Liver (tissue), 9 donors: Measurements from ENCODE around the gene RSRC2. TPM values are rescaled to one million over a fixed set of nuclear protein-coding genes. Genes with fewer than 3 reads are reported as not detected.

ENCODE experiments used
- DNase-seq: peaks from one replicate; pipeline ENCODE4 v3.0.0-alpha.2; 2017; ENCODE audit warnings: low spot score
- H3K27ac ChIP-seq, 2 donors: one replicate each; pipeline ENCODE4 v1.7.0; 2013; ENCODE audit warnings: inconsistent platforms in 2 of 2, low read length in 2 of 2, control low read depth in 1 of 2, low read depth in 1 of 2, mild to moderate bottlenecking in 1 of 2
- H3K27me3 ChIP-seq, 4 donors: one replicate each; pipeline versions ENCODE4 v1.6.1 to v1.7.0; 2013; ENCODE audit warnings: low read length in 3 of 4, inconsistent platforms in 1 of 4, mild to moderate bottlenecking in 1 of 4, moderate library complexity in 1 of 4; ENCODE audit not compliant: control insufficient read depth in 4 of 4, insufficient read depth in 4 of 4
- H3K36me3 ChIP-seq, 4 donors: one replicate each; pipeline versions ENCODE4 v1.6.1 to v1.7.0; 2013; ENCODE audit warnings: low read length in 3 of 4, mild to moderate bottlenecking in 3 of 4, low read depth in 1 of 4, moderate library complexity in 1 of 4; ENCODE audit not compliant: control insufficient read depth in 4 of 4, insufficient read depth in 3 of 4
- H3K4me1 ChIP-seq, 4 donors: one replicate each; pipeline versions ENCODE4 v1.6.1 to v1.7.0; 2013; ENCODE audit warnings: low read length in 3 of 4, mild to moderate bottlenecking in 3 of 4, moderate library complexity in 1 of 4; ENCODE audit not compliant: control insufficient read depth in 4 of 4, insufficient read depth in 4 of 4
- H3K4me3 ChIP-seq, 3 donors: one replicate each; pipeline versions ENCODE4 v1.6.1 to v1.7.0; 2013; ENCODE audit warnings: low read length in 3 of 3, control low read depth in 1 of 3, low read depth in 1 of 3, mild to moderate bottlenecking in 1 of 3
- H3K9ac ChIP-seq, 2 donors: one replicate each; pipeline ENCODE4 v1.7.0; 2013; ENCODE audit warnings: low read length in 2 of 2, mild to moderate bottlenecking in 2 of 2, moderate library complexity in 2 of 2, control low read depth in 1 of 2, low read depth in 1 of 2
- H3K9me3 ChIP-seq, 4 donors: one replicate each; pipeline versions ENCODE4 v1.6.1 to v1.7.0; 2013; ENCODE audit warnings: low read length in 3 of 4; ENCODE audit not compliant: control insufficient read depth in 4 of 4
- ATF3 ChIP-seq: IDR thresholded peaks from 2 replicates; pipeline ENCODE4 v1.6.1; 2016; ENCODE audit warnings: antibody characterized with exemption
- CTCF ChIP-seq: fragments of 150-350 bp; IDR thresholded peaks from 2 replicates; pipeline ENCODE4 v1.5.1; 2017; ENCODE audit warnings: improper control_type of control experiment, low read depth, low read length; ENCODE audit not compliant: missing input control
- EGR1 ChIP-seq, 2 donors: IDR thresholded peaks; 2 replicates each; pipeline ENCODE4 v1.6.1; 2016 to 2018; ENCODE audit warnings: antibody characterized with exemption in 2 of 2, low read depth in 2 of 2
- FOXA1 ChIP-seq: IDR thresholded peaks from 2 replicates; pipeline ENCODE4 v1.6.1; 2016; ENCODE audit warnings: antibody characterized with exemption
- FOXA2 ChIP-seq: IDR thresholded peaks from 2 replicates; pipeline ENCODE4 v1.6.1; 2016; ENCODE audit warnings: antibody characterized with exemption
- GABPA ChIP-seq, 2 donors: IDR thresholded peaks in 1 of 2; conservative IDR thresholded peaks in 1 of 2; 2 replicates each; pipeline ENCODE4 v1.6.1; 2016; ENCODE audit warnings: antibody characterized with exemption in 2 of 2, mild to moderate bottlenecking in 1 of 2, moderate library complexity in 1 of 2
- HNF4A ChIP-seq, 2 donors: conservative IDR thresholded peaks; 2 replicates each; pipeline ENCODE4 v1.6.1; 2016; ENCODE audit warnings: antibody characterized with exemption in 2 of 2, mild to moderate bottlenecking in 2 of 2
- HNF4G ChIP-seq: IDR thresholded peaks from 2 replicates; pipeline ENCODE4 v1.6.1; 2016; ENCODE audit warnings: antibody characterized with exemption
- JUND ChIP-seq, 2 donors: IDR thresholded peaks; 2 replicates each; pipeline ENCODE4 v1.6.1; 2016; ENCODE audit warnings: antibody characterized with exemption in 2 of 2
- MAX ChIP-seq: IDR thresholded peaks from 2 replicates; pipeline ENCODE4 v1.6.1; 2016; ENCODE audit warnings: antibody characterized with exemption
- NR2F2 ChIP-seq: IDR thresholded peaks from 2 replicates; pipeline ENCODE4 v1.6.1; 2016; ENCODE audit warnings: antibody characterized with exemption
- RAD21 ChIP-seq, 2 donors: IDR thresholded peaks; 2 replicates each; pipeline ENCODE4 v1.6.1; 2016; ENCODE audit warnings: antibody characterized with exemption in 2 of 2, mild to moderate bottlenecking in 2 of 2
- REST ChIP-seq: IDR thresholded peaks from 2 replicates; pipeline ENCODE4 v1.6.1; 2016; ENCODE audit warnings: antibody characterized with exemption, mild to moderate bottlenecking
- RXRA ChIP-seq, 2 donors: IDR thresholded peaks; 2 replicates each; pipeline ENCODE4 v1.6.1; 2017 to 2018; ENCODE audit warnings: antibody characterized with exemption in 2 of 2, mild to moderate bottlenecking in 1 of 2
- SP1 ChIP-seq: IDR thresholded peaks from 2 replicates; pipeline ENCODE4 v1.6.1; 2018; ENCODE audit warnings: antibody characterized with exemption, mild to moderate bottlenecking
- TAF1 ChIP-seq: conservative IDR thresholded peaks from 2 replicates; pipeline ENCODE4 v1.6.1; 2016; ENCODE audit warnings: antibody characterized with exemption, mild to moderate bottlenecking
- YY1 ChIP-seq: IDR thresholded peaks from 2 replicates; pipeline ENCODE4 v1.6.1; 2016; ENCODE audit warnings: antibody characterized with exemption, mild to moderate bottlenecking
- ZBTB33 ChIP-seq: IDR thresholded peaks from 2 replicates; pipeline ENCODE4 v1.6.1; 2016; ENCODE audit warnings: antibody characterized with exemption
- WGBS: extraction: QIAGEN DNeasy Blood & Tissue Kit; methylation state at CpG from one replicate; pipeline ENCODE4 v1.1.7; 2013; 5-methylcytosine and 5-hydroxymethylcytosine counted together
- polyA plus RNA-seq, 2 donors: library from polyadenylated mRNA; stranded (reverse) in 1 of 2; unstranded in 1 of 2; fragments of 200-250 nt in 1 of 2; fragments of >200 nt in 1 of 2; fragmentation: Nextera tagmentation in 1 of 2; extraction: Ambion mirVana in 1 of 2; gene quantifications; one replicate each; pipeline versions ENCODE4 v1.2.1 to v1.2.3, GENCODE V29; 2013 to 2015
- total RNA-seq, 2 donors: library from RNA; depleted of rRNA; stranded (reverse); fragments of >200 nt; gene quantifications; one replicate each; pipeline ENCODE4 v1.2.3, GENCODE V29; 2014
- donor health status: healthy.
- donor health status: healthy.
- donor health status: healthy.
- donor health status: healthy.
- donor health status: healthy.

Gene RSRC2
- total and polyA plus RNA-seq, 4 donors, result 15.5 to 31.4 (median 25.7) TPM

- H3K27me3 ChIP-seq, result no peaks in the 10 kb centered on the region
- no peak overlapping the region for H3K9ac ChIP-seq
- H3K4me1 ChIP-seq, result peaks cover under 1 to 20% (median 14%) of the 10 kb centered on the region in 4 donors
- H3K36me3 ChIP-seq, result peaks cover 23 to 53% (median 41%) of the 10 kb centered on the region in 4 donors
- TF ChIP-seq MAX (no peak), TAF1 (no peak), RXRA (IDR thresholded peaks at IDR 0.05) (no peak), NR2F2 (no peak), HNF4G (no peak), SP1 (no peak), FOXA2 (no peak), ZBTB33 (no peak), GABPA (IDR thresholded peaks at IDR 0.05 in 1 of 2, conservative IDR thresholded peaks at IDR 0.05 in 1 of 2) (no peak), JUND (IDR thresholded peaks at IDR 0.05) (no peak), YY1 (no peak), EGR1 (IDR thresholded peaks at IDR 0.05; ENCODE audit: low read depth in 2 of 2) (no peak), RAD21 (IDR thresholded peaks at IDR 0.05) (no peak), FOXA1 (no peak)
- H3K9me3 ChIP-seq, result no peaks in the 10 kb centered on the region
- H3K4me3 ChIP-seq, result no peak overlapping the region
- no peak overlapping the region for H3K27ac ChIP-seq
- WGBS, result 94% methylated on average over 3 of the region's 3 CpGs
- no peak for DNase-seq
Observed at GRCh38 chr12:122503147-122503751, 23.5 kb downstream of the RSRC2 start.

GRCh38 chr12:122501489-122501989, 25.2 kb downstream of the RSRC2 start:
- Histone ChIP-seq H3K27ac (peak overlapping the region; percentile 45 to 98), H3K27me3 (no peaks in the 10 kb centered on the region), H3K9me3 (no peaks in the 10 kb centered on the region), H3K9ac (no peak overlapping the region), H3K4me1 (peaks cover 5 to 20% (median 14%) of the 10 kb centered on the region in 4 donors), H3K36me3 (peaks cover 12 to 36% (median 26%) of the 10 kb centered on the region in 4 donors), H3K4me3 (no peak overlapping the region)
- TF ChIP-seq CTCF (no peak), EGR1 (IDR thresholded peaks at IDR 0.05; ENCODE audit: low read depth in 2 of 2) (no peak), ATF3 (no peak), HNF4G (no peak), ZBTB33 (no peak), FOXA1 (no peak), JUND (IDR thresholded peaks at IDR 0.05) (no peak), RAD21 (IDR thresholded peaks at IDR 0.05) (no peak), HNF4A (conservative IDR thresholded peaks at IDR 0.05) (no peak), NR2F2 (no peak), YY1 (no peak), REST (no peak), TAF1 (no peak), MAX (no peak)
- no peak for DNase-seq
- WGBS, result 81% methylated on average over 9 of the region's 9 CpGs
